Right lobe of liver (tissue), 6 donors: ENCODE measurements around the gene PTPN3. TPM values are rescaled to one million over a fixed set of nuclear protein-coding genes. Genes with fewer than 3 reads are reported as not detected.
"Not testable (repeated sequence)": the region's sequence is repeated elsewhere in the genome, so short reads cannot be mapped to it uniquely, and the experiment has no call there.

ENCODE experiments used
- ATAC-seq, 4 donors: fragments of 200-7000 bp; cut with Tn5 transposase; one replicate each; pipeline ENCODE4 v1.9.1; 2020; ENCODE audit warnings: mild to moderate bottlenecking in 4 of 4, moderate library complexity in 4 of 4
- DNase-seq, 3 donors: peaks; one replicate each; pipeline ENCODE4 v3.0.0-alpha.2; 2020
- H3K27ac ChIP-seq, 3 donors: fragments of 200-600 bp; one replicate each; pipeline ENCODE4 v1.8.0; 2022
- H3K27me3 ChIP-seq, 2 donors: fragments of 200-600 bp; one replicate each; pipeline ENCODE4 v1.8.0; 2022
- H3K36me3 ChIP-seq, 4 donors: fragments of 200-600 bp; sonication (generic) in 1 of 4; one replicate each; pipeline versions ENCODE4 v1.5.1 to v1.8.0; 2017 to 2022; ENCODE audit warnings: control low read depth in 1 of 4
- H3K4me1 ChIP-seq, 4 donors: fragments of 200-600 bp; sonication (generic) in 1 of 4; one replicate each; pipeline versions ENCODE4 v1.5.1 to v1.8.0; 2017 to 2022; ENCODE audit warnings: control low read depth in 1 of 4
- H3K4me3 ChIP-seq, 3 donors: fragments of 200-600 bp; one replicate each; pipeline ENCODE4 v1.8.0; 2022
- H3K9me3 ChIP-seq, 4 donors: fragments of 200-600 bp; sonication (generic) in 1 of 4; one replicate each; pipeline versions ENCODE4 v1.5.1 to v1.8.0; 2017 to 2022; ENCODE audit warnings: control low read depth in 1 of 4
- CTCF ChIP-seq, 4 donors: fragments of 200-600 bp in 3 of 4; fragments of 450-650 bp in 1 of 4; IDR thresholded peaks; one replicate each; pipeline versions ENCODE4 v1.5.1 to v1.8.0; 2016 to 2022; ENCODE audit warnings: antibody characterized with exemption in 4 of 4, mild to moderate bottlenecking in 2 of 4
- POLR2A ChIP-seq: fragments of 450-650 bp; IDR thresholded peaks from one replicate; pipeline ENCODE4 v1.6.1; 2017; ENCODE audit warnings: antibody characterized with exemption, mild to moderate bottlenecking
- WGBS: methylation state at CpG from one replicate; pipeline ENCODE4 v1.1.6; 2018; ENCODE audit warnings: low coverage, low lambda C conversion rate; ENCODE audit not compliant: insufficient coverage; ENCODE audit errors: missing lambda C conversion rate; 5-methylcytosine and 5-hydroxymethylcytosine counted together
- intact Hi-C, 2 donors: fragments of 100-400 bp; cut with DNase I; formaldehyde crosslinking; loops; one replicate each; pipeline versions ENCODE4 v1.11.2 to v1.14.1; 2022
- total RNA-seq, 6 experiments: library from RNA; depleted of rRNA in 2 of 6; stranded (reverse); fragments of >200 nt in 2 of 6; fragmentation: NEBNext Ultra II Directional in 3 of 6; extraction: Animal tissue kit (Norgen Biotek cat#: 25700) in 3 of 6; gene quantifications; one replicate each; pipeline versions ENCODE4 v1.1.0 to v1.2.4, GENCODE V29; 2016 to 2023
- donor health status: DM: no; HTN: yes; CAD: no.
- donor health status: DM: no; HTN: no; CAD: no.
- donor health status: DM: no; HTN: no; CAD: no.
- donor health status: DM: no; HTN: yes; CAD: no.
- donor health status: DM: no; HTN: yes; CAD: no.

The PTPN3 gene
- total RNA-seq, 6 experiments from 2014 or later = 15.0 to 33.3 (median 30.0) TPM

DNA sequence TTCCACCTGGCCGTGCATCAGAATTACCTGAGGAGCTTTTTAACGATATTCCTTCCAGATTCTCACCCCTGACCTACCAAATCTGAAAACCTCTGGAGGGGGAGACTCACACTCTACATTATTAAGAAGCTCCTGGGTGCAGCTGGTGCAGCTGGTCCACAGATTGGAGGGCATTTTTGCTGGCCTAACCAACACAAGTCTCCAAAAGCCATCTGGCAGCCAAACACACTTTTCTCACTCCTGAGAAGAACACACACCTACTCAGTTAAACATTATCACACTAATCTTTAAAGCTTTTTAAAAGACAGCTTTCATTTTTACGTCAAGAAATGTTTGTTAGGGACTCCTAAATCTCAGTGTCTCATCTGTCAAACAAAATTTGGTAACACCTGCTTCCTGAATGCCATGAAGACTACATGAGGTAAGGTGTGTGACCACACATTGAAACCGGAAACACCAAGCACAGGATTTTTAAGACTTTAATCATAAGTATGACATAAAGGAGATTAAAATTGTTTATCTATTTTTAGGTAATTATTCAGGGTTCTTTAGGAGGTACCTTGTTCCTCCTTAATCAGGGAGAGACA lies 14.2 kb upstream of the PTPN3 start:
- TF ChIP-seq CTCF (IDR thresholded peaks at IDR 0.05) = no peak
- no peak for TF ChIP-seq POLR2A
- no peak for ATAC-seq

GRCh38 chr9:109510506-109510905 lies 12.4 kb upstream of the PTPN3 start:
- 57% methylated on average over 2 of the region's 5 CpGs for WGBS
- Histone ChIP-seq H3K4me1 (peaks cover 0 to 22% (median 13%) of the 10 kb centered on the region in 4 donors), H3K4me3 (no peak overlapping the region), H3K9me3 (no peaks in the 10 kb centered on the region), H3K27ac (no peak overlapping the region), H3K36me3 (no peaks in the 10 kb centered on the region), H3K27me3 (no peaks in the 10 kb centered on the region)
- no peak for TF ChIP-seq POLR2A
- no peak for TF ChIP-seq CTCF (IDR thresholded peaks at IDR 0.05)
- DNase-seq (no peak), ATAC-seq (no peak)
- intact Hi-C loops = no loop called here

More for the DNA sequence above, 14.2 kb upstream of the PTPN3 start:
- WGBS = 42% methylated on average over 4 of the region's 4 CpGs
- peak overlapping the region in 1 of 3 donors; percentile 37 for H3K27ac ChIP-seq
- H3K9me3 ChIP-seq = no peaks in the 10 kb centered on the region
- no peaks in the 10 kb centered on the region for H3K36me3 ChIP-seq
- H3K4me1 ChIP-seq = peaks cover 0 to 12% (median 4%) of the 10 kb centered on the region in 4 donors
- H3K27me3 ChIP-seq = no peaks in the 10 kb centered on the region
- no peak overlapping the region for H3K4me3 ChIP-seq
- peak in 1 of 3 donors; percentile 10 for DNase-seq
- intact Hi-C loops = no loop called here

DNA sequence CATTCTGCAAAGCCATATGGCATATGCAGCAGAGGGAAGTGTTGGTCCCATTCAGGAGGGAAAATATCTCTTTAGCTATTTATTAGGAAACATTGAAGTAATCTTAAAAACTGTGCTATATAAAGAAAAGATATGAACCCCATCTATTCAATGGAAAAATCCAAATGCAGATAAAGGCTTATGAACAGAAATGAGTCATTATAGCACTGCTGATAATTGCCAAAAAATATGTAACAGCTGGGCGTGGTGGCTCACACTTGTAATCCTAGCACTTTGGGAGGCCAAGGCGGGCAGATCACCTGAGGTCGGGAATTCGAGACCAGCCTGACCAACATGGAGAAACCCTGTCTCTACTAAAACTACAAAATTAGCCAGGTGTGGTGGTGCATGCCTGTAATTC lies 11.9 kb upstream of the PTPN3 start:
- H3K9me3 ChIP-seq, ATAC-seq, intact Hi-C loops, H3K36me3 ChIP-seq, H3K27me3 ChIP-seq, H3K4me3 ChIP-seq, H3K27ac ChIP-seq, DNase-seq: not testable (repeated sequence)
- peaks cover 0 to 22% (median 13%) of the 10 kb centered on the region in 4 donors for H3K4me1 ChIP-seq
- 83% methylated on average over 3 of the region's 4 CpGs for WGBS

GRCh38 chr9:109509611-109510010 lies 11.5 kb upstream of the PTPN3 start:
- Histone ChIP-seq H3K27me3 (no peaks in the 10 kb centered on the region), H3K9me3 (no peaks in the 10 kb centered on the region), H3K27ac (no peak overlapping the region), H3K4me3 (no peak overlapping the region), H3K4me1 (peaks cover 0 to 22% (median 13%) of the 10 kb centered on the region in 4 donors), H3K36me3 (no peaks in the 10 kb centered on the region)
- intact Hi-C loops = no loop called here
- DNase-seq (peak in 1 of 3 donors; percentile 7), ATAC-seq (no peak)
- 42% methylated on average over 4 of the region's 4 CpGs for WGBS
- TF ChIP-seq POLR2A (no peak), CTCF (IDR thresholded peaks at IDR 0.05) (no peak)

DNA sequence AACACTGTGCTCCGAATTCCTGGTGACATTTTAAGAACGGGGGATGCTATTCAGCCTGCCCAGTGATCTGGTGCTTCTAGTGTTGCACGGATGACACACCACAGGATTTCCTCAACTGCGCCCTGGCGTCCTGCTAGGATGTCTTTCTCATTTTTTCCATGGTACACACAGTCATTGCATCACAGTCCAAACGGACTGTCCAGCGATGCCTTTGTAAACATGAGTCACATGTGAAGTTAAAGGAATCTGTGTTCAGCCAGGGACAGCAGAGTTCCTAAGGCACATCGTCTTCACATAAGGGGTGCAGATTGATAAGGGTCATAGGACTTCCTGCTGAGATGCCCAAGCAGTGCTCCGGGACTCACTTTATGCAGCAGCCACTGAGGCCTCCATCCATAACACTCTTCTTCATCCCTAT lies 9.3 kb upstream of the PTPN3 start:
- Histone ChIP-seq H3K27me3 (no peaks in the 10 kb centered on the region), H3K27ac (peak overlapping the region; percentile 79 to 97 (median 88)), H3K4me1 (peaks cover 0 to 22% (median 13%) of the 10 kb centered on the region in 4 donors), H3K36me3 (no peaks in the 10 kb centered on the region), H3K9me3 (no peaks in the 10 kb centered on the region), H3K4me3 (peak overlapping the region in 1 of 3 donors; percentile 31)
- DNase-seq (peak; percentile 67 to 84 (median 84)), ATAC-seq (peak; percentile 80 to 90 (median 84))
- WGBS = 28% methylated on average over 8 of the region's 9 CpGs
- intact Hi-C loops = no loop called here
- TF ChIP-seq POLR2A (peak; percentile 81), CTCF (IDR thresholded peaks at IDR 0.05) (no peak)
